ENCODE results near the gene WDR53. TPM values are rescaled to one million over a fixed set of nuclear protein-coding genes. Genes with fewer than 3 reads are reported as not detected.

The WDR53 gene
- polyA plus RNA-seq, 1 donor from 2014 or later, result 4.3 TPM

- H3K27ac ChIP-seq (ENCODE audit: low read length), result no peak overlapping the region
- no peaks in the 10 kb centered on the region for H3K9me3 ChIP-seq (ENCODE audit: low read length)
- H3K4me3 ChIP-seq (ENCODE audit: low read length), result no peak overlapping the region
- no peaks in the 10 kb centered on the region for H3K36me3 ChIP-seq (ENCODE audit: insufficient read depth, low read length)
- H3K27me3 ChIP-seq (ENCODE audit: insufficient read depth, low read depth, low read length), result no peaks in the 10 kb centered on the region
- no peak overlapping the region for H2AFZ ChIP-seq (ENCODE audit: low read depth, low read length)
- H3K4me2 ChIP-seq (ENCODE audit: low read length), result no peak overlapping the region
- H4K20me1 ChIP-seq (ENCODE audit: insufficient read depth), result no peaks in the 10 kb centered on the region
- H3K9me2 ChIP-seq (ENCODE audit: insufficient read depth, low read length), result no peaks in the 10 kb centered on the region
- TF ChIP-seq, protein P1, sequence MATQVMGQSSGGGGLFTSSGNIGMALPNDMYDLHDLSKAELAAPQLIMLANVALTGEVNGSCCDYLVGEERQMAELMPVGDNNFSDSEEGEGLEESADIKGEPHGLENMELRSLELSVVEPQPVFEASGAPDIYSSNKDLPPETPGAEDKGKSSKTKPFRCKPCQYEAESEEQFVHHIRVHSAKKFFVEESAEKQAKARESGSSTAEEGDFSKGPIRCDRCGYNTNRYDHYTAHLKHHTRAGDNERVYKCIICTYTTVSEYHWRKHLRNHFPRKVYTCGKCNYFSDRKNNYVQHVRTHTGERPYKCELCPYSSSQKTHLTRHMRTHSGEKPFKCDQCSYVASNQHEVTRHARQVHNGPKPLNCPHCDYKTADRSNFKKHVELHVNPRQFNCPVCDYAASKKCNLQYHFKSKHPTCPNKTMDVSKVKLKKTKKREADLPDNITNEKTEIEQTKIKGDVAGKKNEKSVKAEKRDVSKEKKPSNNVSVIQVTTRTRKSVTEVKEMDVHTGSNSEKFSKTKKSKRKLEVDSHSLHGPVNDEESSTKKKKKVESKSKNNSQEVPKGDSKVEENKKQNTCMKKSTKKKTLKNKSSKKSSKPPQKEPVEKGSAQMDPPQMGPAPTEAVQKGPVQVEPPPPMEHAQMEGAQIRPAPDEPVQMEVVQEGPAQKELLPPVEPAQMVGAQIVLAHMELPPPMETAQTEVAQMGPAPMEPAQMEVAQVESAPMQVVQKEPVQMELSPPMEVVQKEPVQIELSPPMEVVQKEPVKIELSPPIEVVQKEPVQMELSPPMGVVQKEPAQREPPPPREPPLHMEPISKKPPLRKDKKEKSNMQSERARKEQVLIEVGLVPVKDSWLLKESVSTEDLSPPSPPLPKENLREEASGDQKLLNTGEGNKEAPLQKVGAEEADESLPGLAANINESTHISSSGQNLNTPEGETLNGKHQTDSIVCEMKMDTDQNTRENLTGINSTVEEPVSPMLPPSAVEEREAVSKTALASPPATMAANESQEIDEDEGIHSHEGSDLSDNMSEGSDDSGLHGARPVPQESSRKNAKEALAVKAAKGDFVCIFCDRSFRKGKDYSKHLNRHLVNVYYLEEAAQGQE (IDR thresholded peaks at IDR 0.05; ENCODE audit: borderline replicate concordance), result no peak
- no peak for TF ChIP-seq SMC3 (conservative IDR thresholded peaks at IDR 0.05; ENCODE audit: poor library complexity)
- TF ChIP-seq CTCF (IDR thresholded peaks at IDR 0.05; ENCODE audit: poor library complexity, severe bottlenecking), result no peak
- no peak for TF ChIP-seq MXI1 (conservative IDR thresholded peaks at IDR 0.05; ENCODE audit: poor library complexity, severe bottlenecking)
- no peak for TF ChIP-seq RAD21 (conservative IDR thresholded peaks at IDR 0.05)
- no peak for TF ChIP-seq EZH2 (IDR thresholded peaks at IDR 0.05; ENCODE audit: borderline replicate concordance, insufficient read depth, low read length, poor library complexity, severe bottlenecking)
- no peak for TF ChIP-seq POLR2AphosphoS5 (IDR thresholded peaks at IDR 0.05)
- TF ChIP-seq EP300 (conservative IDR thresholded peaks at IDR 0.05; ENCODE audit: poor library complexity, severe bottlenecking), result no peak
- TF ChIP-seq TAF1 (IDR thresholded peaks at IDR 0.05; ENCODE audit: low read depth), result no peak
- no peaks in the 10 kb centered on the region for H3F3A ChIP-seq (ENCODE audit: insufficient read depth, low read length, poor library complexity, severe bottlenecking)
- no peaks in the 10 kb centered on the region for H3K79me2 ChIP-seq (replicated peaks; ENCODE audit: insufficient read depth, low read length)
- H3K9ac ChIP-seq (ENCODE audit: low read length), result no peak overlapping the region
Observed at GRCh38 chr3:196590279-196590678, 21.9 kb upstream of the WDR53 start.

GRCh38 chr3:196585044-196585757, 16.8 kb upstream of the WDR53 start:
- Histone ChIP-seq H3K4me2 (ENCODE audit: low read length) (no peak overlapping the region), H3K9me3 (ENCODE audit: low read length) (no peaks in the 10 kb centered on the region), H3K36me3 (ENCODE audit: insufficient read depth, low read length) (no peaks in the 10 kb centered on the region), H3K4me3 (ENCODE audit: low read length) (no peak overlapping the region), H3K27ac (ENCODE audit: low read length) (no peak overlapping the region), H3K9ac (ENCODE audit: low read length) (no peak overlapping the region), H2AFZ (ENCODE audit: low read depth, low read length) (no peak overlapping the region), H3K27me3 (ENCODE audit: insufficient read depth, low read depth, low read length) (no peaks in the 10 kb centered on the region), H3F3A (ENCODE audit: insufficient read depth, low read length, poor library complexity, severe bottlenecking) (no peaks in the 10 kb centered on the region), H3K79me2 (replicated peaks; ENCODE audit: insufficient read depth, low read length) (no peaks in the 10 kb centered on the region), H3K9me2 (ENCODE audit: insufficient read depth, low read length) (no peaks in the 10 kb centered on the region), H4K20me1 (ENCODE audit: insufficient read depth) (no peaks in the 10 kb centered on the region)
- TF ChIP-seq, protein P1 (IDR thresholded peaks at IDR 0.05; ENCODE audit: borderline replicate concordance), result no peak
- TF ChIP-seq CTCF (IDR thresholded peaks at IDR 0.05; ENCODE audit: poor library complexity, severe bottlenecking) (no peak), POLR2AphosphoS5 (IDR thresholded peaks at IDR 0.05) (no peak), EP300 (conservative IDR thresholded peaks at IDR 0.05; ENCODE audit: poor library complexity, severe bottlenecking) (no peak), TAF1 (IDR thresholded peaks at IDR 0.05; ENCODE audit: low read depth) (no peak), EZH2 (IDR thresholded peaks at IDR 0.05; ENCODE audit: borderline replicate concordance, insufficient read depth, low read length, poor library complexity, severe bottlenecking) (no peak), RAD21 (conservative IDR thresholded peaks at IDR 0.05) (no peak), MXI1 (conservative IDR thresholded peaks at IDR 0.05; ENCODE audit: poor library complexity, severe bottlenecking) (no peak), SMC3 (conservative IDR thresholded peaks at IDR 0.05; ENCODE audit: poor library complexity) (no peak)
